HG02852 (cell line): ENCODE measurements around the gene GLRX5.
A peak's percentile ranks its signal among the peaks of the same experiment; 100 is the strongest.

Experiments
- ATAC-seq: cut with Tn5 transposase; IDR thresholded peaks from one replicate; pipeline ENCODE4 v1.9.1; 2021; ENCODE audit warnings: mild to moderate bottlenecking, moderate library complexity; ENCODE audit not compliant: unreplicated experiment

GLRX5 gene

DNA sequence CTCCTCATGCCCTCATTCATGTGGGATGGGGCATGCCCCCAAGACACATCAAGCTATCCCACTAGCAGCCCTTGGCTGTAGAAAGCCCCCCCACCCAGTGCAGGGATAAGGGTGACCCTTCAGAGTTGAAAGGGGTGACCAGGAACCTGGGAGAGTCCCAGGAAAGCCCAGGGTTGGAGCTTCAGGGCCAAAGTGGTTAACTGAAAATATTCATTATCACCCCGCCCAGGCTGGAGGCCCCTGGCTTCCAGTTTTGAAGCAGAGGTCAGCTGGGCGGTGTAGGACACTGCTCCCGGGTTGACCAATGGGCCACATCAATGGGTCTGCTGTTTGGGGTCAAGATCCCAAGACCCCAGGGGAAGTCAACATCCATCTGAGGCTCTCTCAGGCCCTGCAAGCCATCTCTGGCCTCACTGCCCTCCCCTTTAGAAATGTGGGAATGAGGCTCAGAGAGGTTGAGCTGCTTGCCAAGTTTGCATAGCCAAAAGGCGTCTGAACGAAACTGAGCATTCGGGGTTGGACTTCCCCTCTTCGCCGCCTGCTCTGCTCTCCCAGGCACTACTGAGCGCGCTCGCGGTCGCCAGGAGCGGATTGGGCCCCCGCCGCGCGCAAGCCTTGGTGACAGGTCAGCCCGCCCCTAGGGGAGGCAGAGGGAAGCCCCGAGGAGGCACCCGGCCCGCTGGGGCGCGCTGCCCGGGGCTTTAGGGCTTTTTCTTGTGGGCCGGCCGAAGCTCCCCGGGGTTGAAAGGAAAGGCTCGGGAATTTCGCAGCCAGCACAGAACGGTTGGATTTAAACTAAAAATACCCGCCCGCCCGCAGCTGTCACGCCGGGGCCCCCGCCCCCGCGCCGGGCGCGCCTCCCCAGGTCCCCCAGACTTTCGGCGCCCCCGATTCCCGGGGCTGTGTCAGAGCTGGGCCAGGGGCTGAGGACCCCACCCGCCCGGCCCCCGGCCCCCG is 19.0 kb upstream of the GLRX5 start:
- ATAC-seq, result peak; percentile 83

DNA sequence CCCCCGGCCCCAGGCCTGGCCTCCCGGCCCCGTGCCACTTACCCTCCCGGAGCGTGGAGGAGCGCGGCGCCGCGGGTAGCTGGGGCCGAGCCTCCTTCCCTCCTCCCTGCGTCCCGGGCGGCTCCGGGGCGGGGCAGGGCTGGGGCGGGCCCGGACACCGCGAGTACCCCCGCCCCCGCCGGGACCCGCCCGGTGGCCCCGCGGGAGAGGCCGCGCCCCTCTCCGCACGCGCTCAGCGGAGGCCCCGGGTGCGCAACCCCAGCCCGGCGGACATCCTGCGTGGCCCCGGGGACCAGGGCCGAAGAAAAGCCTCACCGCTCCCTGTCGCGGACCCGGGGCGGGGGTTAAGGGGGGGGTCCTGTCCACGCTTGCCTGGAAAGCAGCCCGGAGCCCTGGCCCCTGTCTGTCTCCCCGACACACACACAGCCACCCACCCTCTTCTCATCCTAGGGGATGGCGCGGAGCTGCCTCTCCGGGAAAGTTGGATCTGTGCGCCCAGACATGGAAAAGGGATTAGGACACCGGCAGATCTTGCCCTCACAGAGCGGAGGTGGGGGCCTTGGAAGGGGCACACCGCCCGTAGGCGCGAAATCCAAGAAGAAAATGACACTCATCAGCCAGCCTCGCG is 18.2 kb upstream of the GLRX5 start, which contains the start of gene SYNE3:
Gene SYNE3, minus strand, starts transcription at position 97 of the 628 bp plus-strand sequence. CDS start 40,829 bp downstream, outside the sequence.
- ATAC-seq, result peak; percentile 47

DNA sequence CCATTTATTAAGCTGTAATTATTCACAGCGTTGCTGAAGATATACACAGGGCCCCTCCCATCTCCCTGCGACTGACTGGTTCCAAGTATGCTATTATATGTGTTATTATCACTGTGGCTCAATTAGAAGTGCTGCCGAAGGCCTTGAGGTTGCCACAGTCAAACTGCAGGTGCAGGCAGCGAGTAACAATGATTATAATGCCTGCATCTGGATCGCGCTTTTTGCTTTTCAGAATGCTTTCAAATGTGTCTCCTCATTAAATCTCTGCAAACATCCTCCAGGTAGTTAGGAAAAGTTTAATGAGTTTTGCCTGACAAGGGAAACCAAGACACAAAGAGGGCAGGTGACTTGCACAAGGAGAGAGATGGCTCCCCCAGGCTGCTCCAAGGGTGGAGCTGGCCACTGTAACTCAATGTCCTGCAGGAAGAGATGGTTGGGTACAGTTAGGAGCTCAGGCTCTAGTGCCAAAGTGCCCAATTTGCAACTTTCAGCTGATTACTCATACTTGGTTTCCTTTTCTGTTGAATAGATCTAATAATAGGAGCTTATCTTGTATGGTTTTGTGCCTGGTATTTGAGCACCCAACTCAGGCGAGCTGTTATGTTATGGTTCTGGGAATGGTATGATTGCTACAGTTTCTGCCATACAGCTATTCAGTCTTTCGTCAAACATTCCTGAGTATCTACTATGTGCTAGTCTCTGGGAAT is 16.7 kb upstream of the GLRX5 start:
- no peak for ATAC-seq

DNA sequence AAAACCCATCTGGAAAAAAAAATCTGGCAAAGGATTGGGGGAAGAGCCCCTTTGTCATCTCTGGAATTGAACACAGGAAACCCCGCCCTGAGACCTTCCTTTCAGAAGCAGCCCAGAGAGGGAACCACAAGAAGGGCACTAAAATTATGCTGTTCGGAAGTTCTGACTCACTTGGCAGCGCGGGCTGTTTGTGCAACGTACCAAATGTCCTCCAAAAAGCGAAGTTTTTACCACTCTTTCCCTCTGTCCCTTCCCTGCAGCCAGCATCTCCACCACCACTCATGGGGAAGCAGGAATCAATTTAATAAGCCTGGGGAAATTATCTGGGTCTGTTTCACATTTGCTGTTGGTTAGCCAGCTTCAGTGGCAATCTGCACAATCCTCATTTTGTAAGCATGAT is 15.2 kb upstream of the GLRX5 start:
- no peak for ATAC-seq

DNA sequence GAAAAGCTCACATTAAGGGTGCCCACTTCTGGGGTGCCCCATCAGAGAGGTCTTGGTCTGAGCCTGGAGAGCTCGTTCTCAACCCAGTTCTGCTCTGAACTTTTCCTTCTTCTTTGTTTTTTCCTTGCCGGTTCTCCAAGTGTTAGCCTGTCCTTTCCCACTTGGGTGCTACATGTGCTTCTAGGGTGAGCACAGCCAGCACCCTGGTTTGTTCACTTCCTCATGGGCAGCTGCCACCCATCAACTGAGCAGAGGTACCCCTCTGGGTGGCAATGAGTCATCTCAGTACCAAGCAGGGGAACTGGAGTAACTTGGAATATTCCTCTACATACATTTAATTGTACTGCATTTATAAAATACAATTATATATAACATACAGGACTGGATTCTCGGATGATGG is 14.5 kb upstream of the GLRX5 start:
- no peak for ATAC-seq

DNA sequence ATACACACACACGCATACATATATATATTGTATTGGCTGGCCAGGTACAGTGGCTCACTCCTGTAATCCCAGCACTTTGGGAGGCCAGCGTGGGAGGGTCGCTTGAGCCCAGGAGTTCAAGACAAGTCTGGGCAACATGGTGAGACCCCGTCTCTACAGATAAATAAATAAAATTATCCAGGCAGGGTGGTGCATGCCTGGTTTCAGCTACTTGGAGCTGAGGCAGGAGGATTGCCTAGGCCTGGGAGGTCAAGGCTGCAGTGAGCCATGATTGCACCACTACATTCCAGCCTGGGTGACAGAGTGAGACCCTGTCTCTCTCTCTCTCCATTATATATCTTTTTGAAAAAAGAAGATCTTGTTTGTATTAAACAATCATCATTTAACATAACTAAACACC is 13.8 kb upstream of the GLRX5 start:
- ATAC-seq, result no peak

DNA sequence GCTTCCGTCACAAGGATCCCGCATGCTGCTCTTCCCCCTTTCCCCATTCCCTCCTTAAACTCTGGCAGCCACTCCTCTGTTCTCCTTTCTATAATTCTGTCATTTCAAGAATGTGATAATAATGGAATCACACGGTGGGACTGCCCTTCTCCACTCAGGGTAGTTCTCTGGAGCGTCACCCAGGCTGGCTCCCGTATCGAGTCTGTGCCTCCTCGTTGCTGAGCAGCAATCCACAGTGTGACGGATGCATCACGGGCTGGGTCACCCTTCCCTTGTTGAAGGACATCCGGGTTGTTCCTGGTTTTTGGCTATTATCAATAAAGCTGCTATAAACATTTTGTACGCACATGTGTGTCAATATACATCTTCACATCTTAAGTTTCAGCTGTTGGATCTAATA is 12.7 kb upstream of the GLRX5 start:
- ATAC-seq, result no peak

DNA sequence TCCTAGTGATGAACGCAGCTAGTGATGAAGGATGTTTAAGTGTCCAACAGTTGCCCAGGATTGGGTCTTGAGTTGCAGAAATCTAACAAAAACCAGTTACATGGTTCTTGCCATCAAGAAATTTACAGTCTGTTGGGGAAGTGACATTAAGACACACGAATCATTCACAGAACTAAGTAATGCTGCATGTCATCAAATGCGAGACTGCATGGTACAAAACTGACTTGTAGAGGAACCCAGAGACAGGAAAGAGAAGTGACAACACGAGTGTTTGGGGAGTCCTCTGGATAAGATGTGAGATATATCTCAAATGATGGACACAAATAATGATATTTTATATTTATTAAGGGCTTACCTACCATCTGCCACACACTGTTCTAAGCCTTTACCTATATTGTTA is 12.3 kb upstream of the GLRX5 start:
- ATAC-seq, result no peak

DNA sequence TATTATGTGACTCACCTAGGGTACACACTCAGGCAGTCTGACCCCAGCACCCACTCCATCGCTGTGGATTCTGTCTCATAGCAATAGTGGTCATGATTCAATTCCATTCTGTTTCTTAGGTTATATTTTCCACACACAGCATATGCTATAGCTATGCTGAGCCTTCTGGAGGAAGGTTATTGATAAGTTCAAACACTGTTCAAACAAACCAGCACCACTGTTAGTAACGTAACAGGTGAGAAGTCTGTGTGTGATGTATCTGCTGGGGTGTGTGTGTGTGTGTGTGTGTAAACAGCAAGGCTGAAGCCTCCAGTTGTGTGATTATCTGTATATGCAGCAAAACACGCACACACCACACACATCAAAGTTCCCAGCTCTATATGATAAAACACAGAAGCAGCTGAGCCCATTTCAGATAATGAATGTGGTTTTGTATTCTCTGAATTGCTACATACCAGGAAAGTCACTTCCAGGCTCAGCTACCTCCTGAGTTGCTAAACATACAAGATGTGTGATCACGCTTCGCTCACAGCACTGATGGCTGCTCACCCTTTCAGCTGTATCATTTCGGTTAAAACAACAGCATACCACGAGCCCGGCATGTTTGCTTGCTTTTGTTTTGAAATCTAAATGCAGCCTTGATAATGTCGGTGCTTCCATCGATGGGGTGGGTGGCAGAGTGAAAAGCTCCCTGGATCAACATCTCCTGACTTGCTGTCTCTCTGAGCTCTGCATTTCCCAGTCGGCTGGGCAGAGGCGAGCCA is 11.6 kb upstream of the GLRX5 start:
- no peak for ATAC-seq

DNA sequence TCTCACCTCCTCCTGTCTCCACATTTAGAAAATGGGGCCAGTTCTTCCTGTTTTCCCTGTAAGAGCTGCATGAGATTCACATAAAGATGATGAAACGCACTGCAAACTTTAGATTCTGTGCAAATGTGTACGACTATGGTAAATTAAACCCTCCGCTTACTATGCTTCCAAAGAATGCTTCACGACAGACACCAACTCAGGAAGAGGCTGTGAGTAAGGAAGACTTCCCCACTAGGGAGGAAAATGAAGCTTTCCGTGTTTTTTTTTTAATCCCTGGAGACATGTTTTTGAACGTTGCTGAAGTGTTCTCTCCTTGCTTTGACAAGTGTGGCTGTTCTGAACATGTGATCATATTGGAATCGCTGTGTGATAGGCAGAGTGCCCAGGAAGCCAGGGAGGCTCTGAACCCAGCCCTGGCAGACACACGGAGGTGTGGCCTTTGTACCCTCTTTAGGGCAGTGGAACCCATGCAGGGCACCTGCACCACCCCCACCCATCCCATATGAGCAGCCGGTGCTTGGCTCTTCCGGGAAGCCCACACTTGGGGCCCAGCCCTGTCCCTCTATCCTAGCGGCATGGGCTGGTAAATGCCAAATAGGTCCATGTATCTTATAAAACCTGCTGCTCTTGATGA is 10.9 kb upstream of the GLRX5 start:
- no peak for ATAC-seq

DNA sequence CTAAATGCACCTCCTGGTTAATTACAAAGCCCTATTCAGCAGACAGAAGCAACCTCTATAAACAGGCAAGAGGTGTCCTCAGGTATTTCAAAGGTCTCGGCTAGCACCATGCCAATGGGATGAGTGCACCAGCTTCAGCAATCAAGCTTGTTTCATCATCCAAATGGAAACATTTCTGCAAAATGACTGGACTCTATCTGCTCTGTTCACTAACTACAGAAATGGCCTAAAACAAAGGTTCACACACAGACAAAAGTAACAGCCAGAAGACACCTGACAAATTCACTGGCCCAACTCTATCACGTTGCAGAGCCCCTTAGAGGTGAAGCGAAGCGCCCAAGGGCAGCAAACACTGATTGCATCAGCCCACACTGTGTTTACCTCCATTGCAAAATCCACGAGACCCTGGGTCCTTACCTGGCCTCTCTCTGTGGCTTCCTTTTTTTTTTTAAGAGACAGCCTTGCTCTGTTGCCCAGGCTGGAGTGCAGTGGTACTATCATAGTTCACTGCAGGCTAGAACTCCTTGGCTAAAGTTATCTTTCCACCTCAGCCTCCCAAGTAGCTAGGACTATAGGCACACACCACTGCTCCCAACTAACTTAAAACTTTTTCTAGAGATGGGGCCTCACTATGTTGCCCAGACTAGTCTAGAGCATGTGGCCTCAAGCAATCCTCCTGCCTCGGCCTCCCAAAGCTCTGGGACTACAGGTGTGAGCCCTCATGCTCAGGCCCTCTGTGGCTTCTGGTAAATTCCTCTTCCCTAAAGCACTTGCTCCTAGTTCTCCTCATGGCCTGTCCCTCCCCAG is 9.9 kb upstream of the GLRX5 start:
- no peak for ATAC-seq

DNA sequence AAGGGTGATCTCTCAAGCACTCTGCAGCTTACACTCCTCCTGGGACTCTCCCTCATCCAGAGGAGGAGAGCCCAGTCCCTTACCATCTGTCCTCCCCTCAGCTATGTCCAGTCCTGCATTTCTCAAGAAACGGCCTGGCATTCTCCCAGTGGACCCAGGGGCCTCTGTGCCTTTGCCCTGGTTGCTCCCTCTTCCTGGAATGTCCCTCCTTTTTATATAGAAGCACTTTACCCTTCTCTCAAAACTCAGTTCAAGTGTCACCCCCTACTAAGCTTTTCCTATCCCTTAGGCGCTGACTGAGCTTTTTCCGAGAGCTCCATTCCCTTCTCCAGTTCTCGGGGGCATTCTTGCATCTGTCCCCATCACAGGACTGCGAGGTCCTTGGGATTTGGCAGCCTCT is 8.9 kb upstream of the GLRX5 start:
- no peak for ATAC-seq

DNA sequence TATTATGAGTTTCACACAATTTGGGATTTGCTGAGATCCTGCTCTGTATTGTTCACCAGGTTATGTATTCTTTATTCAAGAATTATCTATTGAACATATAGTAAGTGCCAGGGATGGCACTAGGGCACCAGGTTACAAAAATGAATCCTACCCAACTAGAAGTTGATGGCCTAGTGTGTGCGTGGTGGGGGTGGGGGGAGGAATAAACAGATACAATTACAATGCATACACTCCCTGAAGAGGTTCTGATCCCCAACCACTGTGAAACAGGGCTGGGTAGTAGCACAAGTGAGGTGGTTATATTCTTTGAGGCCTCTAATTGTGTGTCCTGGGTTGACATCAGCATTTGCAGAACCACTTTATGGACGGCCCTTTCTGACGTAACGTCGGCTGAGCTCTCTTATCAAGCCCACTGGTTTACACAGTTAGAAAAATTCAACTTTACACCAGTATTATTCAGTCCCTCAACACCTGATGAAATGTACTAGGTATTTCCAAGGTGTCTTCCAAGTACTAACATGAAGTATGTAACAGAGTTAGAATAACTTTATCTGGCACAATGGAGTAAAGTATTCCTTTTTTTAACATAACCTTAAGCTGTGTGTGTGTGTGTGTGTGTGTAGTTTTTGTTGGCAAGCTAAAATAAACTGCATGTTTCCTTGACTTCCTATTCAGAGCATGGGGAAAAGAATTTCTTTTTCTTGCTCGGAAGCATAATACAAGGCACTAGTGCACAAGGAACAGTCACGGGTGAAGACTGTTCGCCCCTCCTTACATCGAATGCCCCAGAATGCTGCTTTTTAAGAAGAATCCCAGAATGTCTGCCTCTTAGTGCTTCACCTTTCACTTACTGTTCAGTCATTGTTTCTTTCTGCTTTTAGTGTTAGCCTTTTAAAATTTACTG is 8.1 kb upstream of the GLRX5 start:
- no peak for ATAC-seq

DNA sequence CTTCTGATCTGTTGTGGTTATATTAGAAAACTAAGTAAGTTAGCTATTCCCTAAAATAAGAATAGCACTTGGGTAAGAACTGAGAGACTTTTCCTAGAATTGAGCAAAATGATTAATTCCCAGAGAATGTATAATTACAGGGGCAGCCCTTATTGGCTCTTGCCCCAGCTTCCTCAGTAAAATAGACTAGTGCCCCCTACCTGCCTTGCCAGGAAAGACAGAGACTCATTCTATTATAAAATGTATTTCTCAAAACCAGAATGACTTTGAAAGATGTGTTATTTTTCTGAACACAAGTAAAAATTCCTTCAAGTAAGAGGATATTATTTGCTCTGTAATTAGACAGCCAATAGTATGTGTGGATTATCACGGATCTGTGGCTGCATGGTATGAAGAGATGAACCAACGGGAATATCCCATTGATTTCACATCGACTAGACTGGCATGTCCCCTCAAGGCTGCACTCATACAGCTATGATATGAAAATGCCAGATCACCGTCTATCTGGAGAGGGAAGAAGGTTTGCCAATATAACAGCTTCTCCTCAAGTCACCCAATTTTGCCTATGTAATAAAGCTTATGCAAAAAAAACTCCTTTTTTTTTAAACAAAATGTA is 7.4 kb upstream of the GLRX5 start:
- ATAC-seq, result no peak

DNA sequence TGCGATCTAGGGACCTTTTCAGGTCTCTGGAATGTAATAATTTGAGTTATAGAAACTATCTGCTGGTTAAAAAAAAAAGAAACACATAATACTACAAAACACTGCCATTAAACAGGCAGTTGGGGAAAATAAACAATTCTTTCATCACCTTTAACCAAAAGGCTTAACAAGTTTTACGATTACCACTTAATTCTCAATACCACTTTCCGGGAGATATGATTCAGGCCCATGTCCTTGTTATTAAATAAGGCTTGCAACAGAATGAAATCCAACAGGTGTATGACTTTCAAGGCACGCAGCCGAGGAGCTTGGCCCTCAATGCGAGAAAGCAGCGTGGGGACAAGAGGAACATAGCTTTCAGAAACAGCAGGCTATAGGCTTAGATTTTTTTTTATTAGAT is 5.6 kb upstream of the GLRX5 start:
- ATAC-seq, result no peak

DNA sequence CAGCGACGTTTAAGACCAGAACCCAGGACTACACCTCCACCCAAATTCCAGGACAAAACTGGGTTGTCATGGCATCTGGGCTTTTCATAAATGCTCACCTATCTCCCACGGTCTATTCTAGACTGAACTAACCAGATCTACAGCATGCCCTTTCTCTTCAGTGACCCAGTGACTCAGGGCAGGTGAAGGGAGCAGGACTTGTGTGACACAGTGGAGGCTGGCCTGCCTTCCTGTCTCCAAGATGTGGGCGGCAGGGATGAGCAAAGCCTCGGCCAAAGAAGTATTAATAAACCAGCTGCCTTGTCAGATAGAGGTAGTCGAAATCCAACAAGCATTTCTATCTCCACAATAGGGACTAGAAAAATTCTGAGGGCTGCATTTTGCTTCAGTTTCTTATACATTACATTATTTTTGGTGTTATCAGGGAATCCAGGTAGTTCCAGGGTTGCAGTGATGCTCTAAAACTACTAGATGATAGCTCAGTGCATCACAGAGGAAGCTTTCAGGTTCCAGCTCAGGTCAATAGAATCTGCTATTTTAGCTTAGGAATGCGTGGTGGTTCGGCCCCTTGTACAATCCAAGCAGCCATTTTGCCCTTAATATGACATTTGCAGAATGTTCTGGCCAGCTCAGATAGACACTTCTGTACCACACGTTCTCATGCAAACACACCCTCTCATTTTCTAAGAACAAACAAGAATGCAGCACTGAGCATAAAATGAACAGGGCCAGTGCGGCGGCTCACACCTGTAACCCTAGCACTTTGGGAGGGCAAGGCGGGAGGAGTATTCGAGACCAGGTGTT is 4.2 kb upstream of the GLRX5 start:
- no peak for ATAC-seq

DNA sequence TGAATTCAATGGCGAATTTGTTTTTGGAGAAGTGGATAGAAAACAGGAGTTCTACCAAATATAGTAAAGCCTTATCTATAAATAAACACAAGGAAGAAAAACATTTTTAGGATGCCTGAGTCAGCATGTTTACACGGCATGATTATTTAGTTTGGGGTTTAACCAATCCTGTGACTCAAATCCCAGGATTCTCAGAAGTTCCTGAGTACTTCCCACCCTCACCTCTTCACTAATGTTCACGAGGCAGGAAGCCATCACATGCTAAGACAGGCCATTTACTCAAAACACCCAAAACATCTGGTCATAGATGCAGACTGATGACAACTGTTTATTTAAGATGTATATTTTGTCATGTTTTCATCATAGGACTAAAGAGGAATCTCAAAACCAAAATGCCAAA is 3.4 kb upstream of the GLRX5 start:
- no peak for ATAC-seq
